CD4-positive, alpha-beta T cell (primary cell): Measurements from ENCODE around the gene PIK3R1. TPM values are rescaled to one million over a fixed set of nuclear protein-coding genes. Genes with fewer than 3 reads are reported as not detected.

Source experiments
- ATAC-seq: fragments of 200-7000 bp; cut with Tn5 transposase; one replicate; pipeline ENCODE4 v1.10.0; 2022; ENCODE audit warnings: mild to moderate bottlenecking; ENCODE audit not compliant: poor library complexity
- CTCF ChIA-PET: fragments of 350-600 bp; sonication (Branson Sonifier 250); formaldehyde crosslinking; loops from one replicate; lab custom pipeline; 2021; ENCODE audit warnings: antibody characterized with exemption, inconsistent platforms; lab: Charles Lee
- POLR2A ChIA-PET: fragments of 350-600 bp; sonication (Branson Sonifier 250); formaldehyde crosslinking; loops from one replicate; lab custom pipeline; 2021; ENCODE audit warnings: antibody characterized with exemption, inconsistent platforms; lab: Charles Lee
- DNase-seq, 14 experiments: peaks; one replicate each; pipeline ENCODE4 v3.0.0-alpha.2; 2013 to 2020; ENCODE audit warnings: mixed read lengths in 2 of 14
- H3K27ac ChIP-seq, 2 donors: one replicate each; pipeline versions ENCODE4 v1.5.1 to v1.7.0; 2013; ENCODE audit warnings: low read length in 2 of 2, low read depth in 1 of 2, mild to moderate bottlenecking in 1 of 2
- H3K27me3 ChIP-seq, 2 experiments: 1 replicate in 1 of 2; 2 replicates in 1 of 2; pipeline versions ENCODE4 v1.6.1 to v1.7.0; 2013; ENCODE audit warnings: low read length in 2 of 2, control low read depth in 1 of 2, mild to moderate bottlenecking in 1 of 2, moderate library complexity in 1 of 2; ENCODE audit not compliant: insufficient read depth in 2 of 2, control insufficient read depth in 1 of 2
- H3K36me3 ChIP-seq: one replicate; pipeline ENCODE4 v1.6.1; 2013; ENCODE audit warnings: low read length, control low read depth; ENCODE audit not compliant: insufficient read depth
- H3K4me1 ChIP-seq: one replicate; pipeline ENCODE4 v1.6.1; 2013; ENCODE audit warnings: low read length, control low read depth; ENCODE audit not compliant: insufficient read depth
- H3K4me3 ChIP-seq: one replicate; pipeline ENCODE4 v1.5.1; 2013; ENCODE audit warnings: mild to moderate bottlenecking, low read length, moderate library complexity
- H3K9me3 ChIP-seq, 2 experiments: 1 replicate in 1 of 2; 2 replicates in 1 of 2; pipeline versions ENCODE4 v1.6.1 to v1.7.0; 2013; ENCODE audit warnings: low read length in 2 of 2, mild to moderate bottlenecking in 2 of 2, control low read depth in 1 of 2, moderate library complexity in 1 of 2; ENCODE audit not compliant: control insufficient read depth in 1 of 2, insufficient read depth in 1 of 2
- H3K27ac Mint-ChIP-seq: one replicate; pipeline ENCODE4 v1.8.0; 2020; ENCODE audit warnings: mixed read lengths
- H3K27me3 Mint-ChIP-seq: one replicate; pipeline ENCODE4 v1.8.0; 2021; ENCODE audit warnings: mixed read lengths
- H3K36me3 Mint-ChIP-seq: one replicate; pipeline ENCODE4 v1.8.0; 2021; ENCODE audit warnings: low read depth, mixed read lengths
- H3K4me1 Mint-ChIP-seq: one replicate; pipeline ENCODE4 v1.8.0; 2021; ENCODE audit warnings: low read depth, mixed read lengths
- H3K4me3 Mint-ChIP-seq: one replicate; pipeline ENCODE4 v1.8.0; 2020; ENCODE audit warnings: mild to moderate bottlenecking, mixed read lengths
- H3K9me3 Mint-ChIP-seq: one replicate; pipeline ENCODE4 v1.8.0; 2020; ENCODE audit warnings: mixed read lengths
- intact Hi-C, 2 experiments: fragments of 100-400 bp; cut with DNase I in 1 of 2; cut with micrococcal nuclease in 1 of 2; formaldehyde crosslinking; loops; one replicate each; pipeline versions ENCODE4 v1.15.1 to v1.9.0; 2023 to 2025; cut with DNase I, micrococcal nuclease
- total RNA-seq, 174 experiments: library from RNA in 2 of 174; stranded (reverse) in 2 of 174; gene quantifications; one replicate each; pipeline ENCODE4 v1.2.3 and lab custom pipeline; 2021 to 2026
- TF ChIP-seq, protein P1 (sequence below): fragments of 200-600 bp; IDR thresholded peaks from one replicate; pipeline ENCODE4 v1.8.0; 2022; ENCODE audit warnings: antibody characterized with exemption, mild to moderate bottlenecking

Gene PIK3R1
- total RNA-seq, 2 experiments from 2014 or later = 455 to 459 TPM

GRCh38 chr5:68215898-68216244, 315 bp downstream of the PIK3R1 start:
- Histone ChIP-seq H3K36me3 (peaks cover 9% of the 10 kb centered on the region), H3K27me3 (no peaks in the 10 kb centered on the region), H3K4me3 (peak overlapping the region; percentile 78), H3K27ac (peak overlapping the region; percentile 24 to 65), H3K9me3 (peaks cover 5 to 6% of the 10 kb centered on the region in 2 experiments), H3K4me1 (peaks cover 13% of the 10 kb centered on the region)
- peak; percentile 69 for ATAC-seq
- peaks cover 27% of the 10 kb centered on the region for H3K36me3 Mint-ChIP-seq
- H3K4me1 Mint-ChIP-seq = peaks cover 51% of the 10 kb centered on the region
- TF ChIP-seq, protein P1, sequence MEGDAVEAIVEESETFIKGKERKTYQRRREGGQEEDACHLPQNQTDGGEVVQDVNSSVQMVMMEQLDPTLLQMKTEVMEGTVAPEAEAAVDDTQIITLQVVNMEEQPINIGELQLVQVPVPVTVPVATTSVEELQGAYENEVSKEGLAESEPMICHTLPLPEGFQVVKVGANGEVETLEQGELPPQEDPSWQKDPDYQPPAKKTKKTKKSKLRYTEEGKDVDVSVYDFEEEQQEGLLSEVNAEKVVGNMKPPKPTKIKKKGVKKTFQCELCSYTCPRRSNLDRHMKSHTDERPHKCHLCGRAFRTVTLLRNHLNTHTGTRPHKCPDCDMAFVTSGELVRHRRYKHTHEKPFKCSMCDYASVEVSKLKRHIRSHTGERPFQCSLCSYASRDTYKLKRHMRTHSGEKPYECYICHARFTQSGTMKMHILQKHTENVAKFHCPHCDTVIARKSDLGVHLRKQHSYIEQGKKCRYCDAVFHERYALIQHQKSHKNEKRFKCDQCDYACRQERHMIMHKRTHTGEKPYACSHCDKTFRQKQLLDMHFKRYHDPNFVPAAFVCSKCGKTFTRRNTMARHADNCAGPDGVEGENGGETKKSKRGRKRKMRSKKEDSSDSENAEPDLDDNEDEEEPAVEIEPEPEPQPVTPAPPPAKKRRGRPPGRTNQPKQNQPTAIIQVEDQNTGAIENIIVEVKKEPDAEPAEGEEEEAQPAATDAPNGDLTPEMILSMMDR = no peak
- no peaks in the 10 kb centered on the region for H3K27me3 Mint-ChIP-seq
- H3K9me3 Mint-ChIP-seq = no peaks in the 10 kb centered on the region
- ChIA-PET CTCF (interaction anchor here (0.8 to 3.2 kb wide), 9 partner anchors 22 to 1007 kb away, joined by 3 to 19 read pairs (median 3); no protein-coding TSS in a partner anchor), POLR2A (interaction anchor here (0.6 to 4.9 kb wide), 32 partner anchors 8 to 1211 kb away, joined by 3 to 41 read pairs (median 8); no protein-coding TSS in a partner anchor)
- intact Hi-C loops = loop anchor here (1.0 to 10.0 kb wide), 4 partner anchors 23 to 66 kb away; no protein-coding TSS in a partner anchor
- peak overlapping the region; percentile 96 for H3K27ac Mint-ChIP-seq
- DNase-seq = peak in 4 of 14 experiments; percentile 70 to 80 (median 72)
- H3K4me3 Mint-ChIP-seq = peak overlapping the region; percentile 89

GRCh38 chr5:68216245-68217046, 890 bp downstream of the PIK3R1 start:
- H3K4me1 ChIP-seq = peaks cover 13% of the 10 kb centered on the region
- peak overlapping the region; percentile 78 for H3K4me3 ChIP-seq
- H3K9me3 Mint-ChIP-seq = no peaks in the 10 kb centered on the region
- intact Hi-C loops = loop anchor here (5.0 to 10.0 kb wide), 3 partner anchors 36 to 66 kb away; no protein-coding TSS in a partner anchor
- peak overlapping the region; percentile 24 to 65 for H3K27ac ChIP-seq
- H3K27me3 Mint-ChIP-seq = no peaks in the 10 kb centered on the region
- ATAC-seq = peak; percentile 4
- H3K27ac Mint-ChIP-seq = peak overlapping the region; percentile 73
- H3K4me3 Mint-ChIP-seq = peak overlapping the region; percentile 89
- DNase-seq = peak; percentile 13 to 69 (median 49)
- H3K36me3 ChIP-seq = peaks cover 11% of the 10 kb centered on the region
- H3K4me1 Mint-ChIP-seq = peaks cover 55% of the 10 kb centered on the region
- peaks cover 27% of the 10 kb centered on the region for H3K36me3 Mint-ChIP-seq
- no peaks in the 10 kb centered on the region for H3K27me3 ChIP-seq
- POLR2A ChIA-PET = interaction anchor here (0.6 to 4.9 kb wide), 29 partner anchors 9 to 1212 kb away, joined by 3 to 41 read pairs (median 9); no protein-coding TSS in a partner anchor
- H3K9me3 ChIP-seq = peaks cover 4 to 9% of the 10 kb centered on the region in 2 experiments
- TF ChIP-seq, protein P1 = no peak
- CTCF ChIA-PET = interaction anchor here (1.2 to 3.2 kb wide), 6 partner anchors 21 to 75 kb away, joined by 3 to 19 read pairs (median 3); no protein-coding TSS in a partner anchor

GRCh38 chr5:68217047-68217355, 1.4 kb downstream of the PIK3R1 start:
- H3K9me3 Mint-ChIP-seq = no peaks in the 10 kb centered on the region
- H3K36me3 Mint-ChIP-seq = peaks cover 27% of the 10 kb centered on the region
- TF ChIP-seq, protein P1 = no peak
- H3K4me3 Mint-ChIP-seq = peak overlapping the region; percentile 89
- Histone ChIP-seq H3K9me3 (peaks cover 4 to 9% of the 10 kb centered on the region in 2 experiments), H3K4me1 (peaks cover 14% of the 10 kb centered on the region), H3K36me3 (peaks cover 11% of the 10 kb centered on the region), H3K4me3 (peak overlapping the region; percentile 78), H3K27ac (peak overlapping the region in 1 of 2 donors; percentile 23), H3K27me3 (no peaks in the 10 kb centered on the region)
- peaks cover 60% of the 10 kb centered on the region for H3K4me1 Mint-ChIP-seq
- POLR2A ChIA-PET = interaction anchor here (1.0 to 4.9 kb wide), 19 partner anchors 8 to 1212 kb away, joined by 3 to 41 read pairs (median 18); no protein-coding TSS in a partner anchor
- H3K27me3 Mint-ChIP-seq = no peaks in the 10 kb centered on the region
- intact Hi-C loops = loop anchor here (5.0 to 10.0 kb wide), 3 partner anchors 35 to 65 kb away; no protein-coding TSS in a partner anchor
- CTCF ChIA-PET = interaction anchor here (1.2 to 3.2 kb wide), 4 partner anchors 21 to 36 kb away, joined by 3 to 19 read pairs (median 4); no protein-coding TSS in a partner anchor
- ATAC-seq = no peak
- peak in 1 of 14 experiments; percentile 20 for DNase-seq
- H3K27ac Mint-ChIP-seq = peak overlapping the region; percentile 73
